Small intestine (tissue), 7 donors: ENCODE results near the gene KLHDC8B. TPM values are rescaled to one million over a fixed set of nuclear protein-coding genes. Genes with fewer than 3 reads are reported as not detected.

ENCODE experiments used
- DNase-seq, 2 donors: peaks; one replicate each; pipeline versions ENCODE4 v3.0.0 to v3.0.0-alpha.2; 2013
- FAIRE-seq: peaks from 2 replicates; lab custom pipeline; 2012; peaks lifted over from hg19 to GRCh38; lab: Jason Lieb, UNC
- H3K27ac ChIP-seq, 3 donors: one replicate each; pipeline ENCODE4 v1.5.1; 2013; ENCODE audit warnings: low read length in 2 of 3, mild to moderate bottlenecking in 2 of 3, control low read depth in 1 of 3, inconsistent platforms in 1 of 3, low read depth in 1 of 3, moderate library complexity in 1 of 3
- H3K27me3 ChIP-seq, 3 donors: one replicate each; pipeline ENCODE4 v1.6.1; 2013; ENCODE audit warnings: low read length in 3 of 3, inconsistent platforms in 1 of 3; ENCODE audit not compliant: control insufficient read depth in 3 of 3, insufficient read depth in 3 of 3
- H3K36me3 ChIP-seq, 3 donors: one replicate each; pipeline ENCODE4 v1.6.1; 2013; ENCODE audit warnings: low read length in 3 of 3, inconsistent platforms in 1 of 3, low read depth in 1 of 3, mild to moderate bottlenecking in 1 of 3, moderate library complexity in 1 of 3; ENCODE audit not compliant: control insufficient read depth in 3 of 3, insufficient read depth in 2 of 3
- H3K4me1 ChIP-seq, 3 donors: one replicate each; pipeline ENCODE4 v1.6.1; 2013; ENCODE audit warnings: low read length in 2 of 3, inconsistent platforms in 1 of 3, low read depth in 1 of 3, mild to moderate bottlenecking in 1 of 3, moderate library complexity in 1 of 3; ENCODE audit not compliant: control insufficient read depth in 3 of 3, insufficient read depth in 2 of 3
- H3K4me3 ChIP-seq, 3 donors: one replicate each; pipeline ENCODE4 v1.5.1; 2013; ENCODE audit warnings: low read length in 3 of 3, control low read depth in 1 of 3, inconsistent platforms in 1 of 3, low read depth in 1 of 3, mild to moderate bottlenecking in 1 of 3, moderate library complexity in 1 of 3
- H3K9me3 ChIP-seq, 2 donors: one replicate each; pipeline ENCODE4 v1.6.1; 2013; ENCODE audit warnings: low read depth in 1 of 2, low read length in 1 of 2; ENCODE audit not compliant: control insufficient read depth in 2 of 2, insufficient read depth in 1 of 2
- WGBS, 3 donors: extraction: QIAGEN DNeasy Blood & Tissue Kit; methylation state at CpG; one replicate each; pipeline ENCODE4 v1.1.7; 2013; 5-methylcytosine and 5-hydroxymethylcytosine counted together
- polyA plus RNA-seq, 4 donors: library from polyadenylated mRNA; stranded (reverse) in 3 of 4; unstranded in 1 of 4; fragments of 200-250 nt in 3 of 4; fragments of 120-200 nt in 1 of 4; gene quantifications; one replicate each; pipeline versions ENCODE4 v1.2.1 to v1.2.3, GENCODE V29; 2013
- donor health status: healthy with polysubstance abuse.
- donor health status: control.
- donor health status: control.
- donor health status: Bipolar disorder and iron deficiency.
- donor health status: healthy.

Gene KLHDC8B
- polyA plus RNA-seq, 4 donors = 6.3 to 58.0 (median 13.8) TPM

GRCh38 chr3:49140080-49140479 lies 31.3 kb upstream of the KLHDC8B start:
- H3K36me3 ChIP-seq = no peaks in the 10 kb centered on the region
- H3K27me3 ChIP-seq = no peaks in the 10 kb centered on the region
- WGBS, 3 donors = 67 to 80% (median 76%) methylated on average over 3 of the region's 3 CpGs
- no peak overlapping the region for H3K4me3 ChIP-seq
- FAIRE-seq (no peak), DNase-seq (no peak)
- H3K4me1 ChIP-seq = peaks cover 0 to 5% (median 0%) of the 10 kb centered on the region in 3 donors
- H3K9me3 ChIP-seq = peaks cover 0 to 16% of the 10 kb centered on the region in 2 donors
- no peak overlapping the region for H3K27ac ChIP-seq

GRCh38 chr3:49148159-49148558 lies 23.2 kb upstream of the KLHDC8B start:
- FAIRE-seq = no peak
- H3K27me3 ChIP-seq = no peaks in the 10 kb centered on the region
- no peak for DNase-seq
- no peak overlapping the region for H3K4me3 ChIP-seq
- no peaks in the 10 kb centered on the region for H3K4me1 ChIP-seq
- H3K9me3 ChIP-seq = no peaks in the 10 kb centered on the region
- no peaks in the 10 kb centered on the region for H3K36me3 ChIP-seq
- WGBS, 3 donors = 63 to 73% (median 69%) methylated on average over 5 of the region's 5 CpGs
- no peak overlapping the region for H3K27ac ChIP-seq

- 80 to 92% (median 91%) methylated on average over 2 of the region's 2 CpGs for WGBS, 3 donors
- Histone ChIP-seq H3K36me3 (no peaks in the 10 kb centered on the region), H3K4me1 (no peaks in the 10 kb centered on the region), H3K27ac (no peak overlapping the region), H3K27me3 (no peaks in the 10 kb centered on the region), H3K9me3 (no peaks in the 10 kb centered on the region), H3K4me3 (no peak overlapping the region)
- FAIRE-seq (no peak), DNase-seq (no peak)
Observed at GRCh38 chr3:49151610-49152009, 19.8 kb upstream of the KLHDC8B start.

- Histone ChIP-seq H3K4me1 (peaks cover 0 to 8% (median 0%) of the 10 kb centered on the region in 3 donors), H3K9me3 (no peaks in the 10 kb centered on the region), H3K27me3 (no peaks in the 10 kb centered on the region), H3K27ac (no peak overlapping the region), H3K4me3 (no peak overlapping the region), H3K36me3 (no peaks in the 10 kb centered on the region)
- FAIRE-seq (no peak), DNase-seq (no peak)
- WGBS, 3 donors = 75 to 88% (median 81%) methylated on average over 3 of the region's 3 CpGs
Observed at GRCh38 chr3:49153349-49153912, 18.0 kb upstream of the KLHDC8B start.

GRCh38 chr3:49157289-49157688 lies 14.1 kb upstream of the KLHDC8B start:
- Histone ChIP-seq H3K27me3 (no peaks in the 10 kb centered on the region), H3K4me3 (no peak overlapping the region), H3K27ac (no peak overlapping the region), H3K36me3 (peaks cover 0 to 16% (median 0%) of the 10 kb centered on the region in 3 donors), H3K9me3 (no peaks in the 10 kb centered on the region), H3K4me1 (peaks cover 0 to 15% (median 0%) of the 10 kb centered on the region in 3 donors)
- 62 to 77% (median 71%) methylated on average over 1 of the region's 1 CpG for WGBS, 3 donors
- DNase-seq = no peak
- no peak for FAIRE-seq

GRCh38 chr3:49158103-49158709 lies 13.2 kb upstream of the KLHDC8B start:
- 55 to 62% (median 60%) methylated on average over 5 of the region's 5 CpGs for WGBS, 3 donors
- H3K27me3 ChIP-seq = no peaks in the 10 kb centered on the region
- H3K27ac ChIP-seq = no peak overlapping the region
- no peaks in the 10 kb centered on the region for H3K9me3 ChIP-seq
- FAIRE-seq (no peak), DNase-seq (peak; percentile 77 to 82)
- peaks cover 0 to 15% (median 0%) of the 10 kb centered on the region in 3 donors for H3K4me1 ChIP-seq
- peaks cover 0 to 25% (median under 1%) of the 10 kb centered on the region in 3 donors for H3K36me3 ChIP-seq
- no peak overlapping the region for H3K4me3 ChIP-seq

- 70 to 80% (median 71%) methylated on average over 2 of the region's 2 CpGs for WGBS, 3 donors
- DNase-seq (no peak), FAIRE-seq (no peak)
- no peaks in the 10 kb centered on the region for H3K27me3 ChIP-seq
- no peaks in the 10 kb centered on the region for H3K9me3 ChIP-seq
- no peak overlapping the region for H3K4me3 ChIP-seq
- peaks cover 0 to 15% (median 0%) of the 10 kb centered on the region in 3 donors for H3K4me1 ChIP-seq
- no peak overlapping the region for H3K27ac ChIP-seq
- H3K36me3 ChIP-seq = peaks cover 0 to 31% (median 6%) of the 10 kb centered on the region in 3 donors
Observed at GRCh38 chr3:49158792-49159191, 12.6 kb upstream of the KLHDC8B start.

GRCh38 chr3:49161197-49161596 lies 10.2 kb upstream of the KLHDC8B start:
- FAIRE-seq (no peak), DNase-seq (peak in 1 of 2 donors; percentile 34)
- Histone ChIP-seq H3K27me3 (no peaks in the 10 kb centered on the region), H3K27ac (no peak overlapping the region), H3K4me1 (peaks cover 0 to 21% (median 5%) of the 10 kb centered on the region in 3 donors), H3K4me3 (no peak overlapping the region), H3K36me3 (peaks cover 0 to 36% (median 6%) of the 10 kb centered on the region in 3 donors), H3K9me3 (no peaks in the 10 kb centered on the region)
- WGBS, 3 donors = 74 to 96% (median 93%) methylated on average over 2 of the region's 2 CpGs
